Small intestine (tissue), 7 donors: Measurements from ENCODE around the gene CLTCL1. TPM values are rescaled to one million over a fixed set of nuclear protein-coding genes. Genes with fewer than 3 reads are reported as not detected.

Experiments
- DNase-seq, 2 donors: peaks; one replicate each; pipeline versions ENCODE4 v3.0.0 to v3.0.0-alpha.2; 2013
- FAIRE-seq: peaks from 2 replicates; lab custom pipeline; 2012; peaks lifted over from hg19 to GRCh38; lab: Jason Lieb, UNC
- H3K27ac ChIP-seq, 3 donors: one replicate each; pipeline ENCODE4 v1.5.1; 2013; ENCODE audit warnings: low read length in 2 of 3, mild to moderate bottlenecking in 2 of 3, control low read depth in 1 of 3, inconsistent platforms in 1 of 3, low read depth in 1 of 3, moderate library complexity in 1 of 3
- H3K27me3 ChIP-seq, 3 donors: one replicate each; pipeline ENCODE4 v1.6.1; 2013; ENCODE audit warnings: low read length in 3 of 3, inconsistent platforms in 1 of 3; ENCODE audit not compliant: control insufficient read depth in 3 of 3, insufficient read depth in 3 of 3
- H3K36me3 ChIP-seq, 3 donors: one replicate each; pipeline ENCODE4 v1.6.1; 2013; ENCODE audit warnings: low read length in 3 of 3, inconsistent platforms in 1 of 3, low read depth in 1 of 3, mild to moderate bottlenecking in 1 of 3, moderate library complexity in 1 of 3; ENCODE audit not compliant: control insufficient read depth in 3 of 3, insufficient read depth in 2 of 3
- H3K4me1 ChIP-seq, 3 donors: one replicate each; pipeline ENCODE4 v1.6.1; 2013; ENCODE audit warnings: low read length in 2 of 3, inconsistent platforms in 1 of 3, low read depth in 1 of 3, mild to moderate bottlenecking in 1 of 3, moderate library complexity in 1 of 3; ENCODE audit not compliant: control insufficient read depth in 3 of 3, insufficient read depth in 2 of 3
- H3K4me3 ChIP-seq, 3 donors: one replicate each; pipeline ENCODE4 v1.5.1; 2013; ENCODE audit warnings: low read length in 3 of 3, control low read depth in 1 of 3, inconsistent platforms in 1 of 3, low read depth in 1 of 3, mild to moderate bottlenecking in 1 of 3, moderate library complexity in 1 of 3
- H3K9me3 ChIP-seq, 2 donors: one replicate each; pipeline ENCODE4 v1.6.1; 2013; ENCODE audit warnings: low read depth in 1 of 2, low read length in 1 of 2; ENCODE audit not compliant: control insufficient read depth in 2 of 2, insufficient read depth in 1 of 2
- WGBS, 3 donors: extraction: QIAGEN DNeasy Blood & Tissue Kit; methylation state at CpG; one replicate each; pipeline ENCODE4 v1.1.7; 2013; 5-methylcytosine and 5-hydroxymethylcytosine counted together
- polyA plus RNA-seq, 4 donors: library from polyadenylated mRNA; stranded (reverse) in 3 of 4; unstranded in 1 of 4; fragments of 200-250 nt in 3 of 4; fragments of 120-200 nt in 1 of 4; gene quantifications; one replicate each; pipeline versions ENCODE4 v1.2.1 to v1.2.3, GENCODE V29; 2013
- donor health status: healthy with polysubstance abuse.
- donor health status: control.
- donor health status: control.
- donor health status: Bipolar disorder and iron deficiency.
- donor health status: healthy.

CLTCL1 gene
- polyA plus RNA-seq, 4 donors: 0.67 to 1.5 (median 0.95) TPM

DNA sequence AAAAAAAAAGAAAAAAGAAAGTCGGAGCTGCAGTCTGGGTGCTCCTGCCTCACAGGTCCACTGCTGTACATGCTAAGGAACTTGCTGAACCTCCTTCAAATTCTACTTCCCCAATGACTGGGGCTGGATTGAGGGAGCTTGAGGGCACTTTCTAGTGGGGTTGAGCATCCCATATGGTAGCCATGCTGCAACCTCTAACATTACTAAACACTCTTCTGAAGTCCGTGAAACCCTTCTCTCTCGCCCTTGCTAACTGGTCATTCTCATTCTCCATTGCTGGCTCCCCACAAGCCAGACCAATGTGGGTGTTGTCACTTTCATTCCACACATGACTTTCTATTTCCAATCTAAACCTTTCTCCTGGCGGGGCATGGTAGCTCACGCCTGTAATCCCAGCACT lies 148.3 kb downstream of the CLTCL1 start:
- WGBS, 3 donors: 86 to 90% (median 88%) methylated on average over 5 of the region's 5 CpGs
- H3K9me3 ChIP-seq: no peaks in the 10 kb centered on the region
- FAIRE-seq: no peak
- H3K36me3 ChIP-seq: peaks cover 3 to 41% (median 6%) of the 10 kb centered on the region in 3 donors
- H3K4me3 ChIP-seq: no peak overlapping the region
- no peak for DNase-seq
- H3K4me1 ChIP-seq: peaks cover 0 to 4% (median 0%) of the 10 kb centered on the region in 3 donors
- no peak overlapping the region for H3K27ac ChIP-seq
- peaks cover 5 to 23% (median 7%) of the 10 kb centered on the region in 3 donors for H3K27me3 ChIP-seq

DNA sequence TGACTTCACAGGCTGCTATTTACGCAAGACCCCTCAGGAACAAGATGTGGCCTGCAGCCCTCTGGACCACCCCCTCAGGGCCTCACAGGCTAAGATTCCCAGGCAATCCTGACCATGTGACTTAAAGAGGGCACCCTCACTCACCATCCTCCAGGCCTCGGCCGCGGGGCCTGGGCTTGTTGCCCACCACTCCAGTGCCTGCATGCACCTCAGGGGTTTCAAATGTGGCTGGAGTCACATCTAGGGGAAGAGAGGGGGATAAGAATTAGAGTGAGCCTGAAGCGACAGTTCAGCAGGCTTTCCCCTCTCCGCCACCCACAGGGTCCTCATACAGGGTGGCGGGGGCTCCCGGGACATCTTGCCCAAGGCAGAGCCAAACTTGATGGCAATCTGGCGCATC lies 149.1 kb downstream of the CLTCL1 start:
- WGBS, 3 donors: 94 to 97% (median 97%) methylated on average over 9 of the region's 9 CpGs
- Histone ChIP-seq H3K36me3 (peaks cover 3 to 49% (median 6%) of the 10 kb centered on the region in 3 donors), H3K27me3 (peaks cover 0 to 15% (median under 1%) of the 10 kb centered on the region in 3 donors), H3K9me3 (no peaks in the 10 kb centered on the region), H3K4me1 (peaks cover 0 to 4% (median 0%) of the 10 kb centered on the region in 3 donors), H3K27ac (no peak overlapping the region), H3K4me3 (no peak overlapping the region)
- no peak for DNase-seq
- no peak for FAIRE-seq

DNA sequence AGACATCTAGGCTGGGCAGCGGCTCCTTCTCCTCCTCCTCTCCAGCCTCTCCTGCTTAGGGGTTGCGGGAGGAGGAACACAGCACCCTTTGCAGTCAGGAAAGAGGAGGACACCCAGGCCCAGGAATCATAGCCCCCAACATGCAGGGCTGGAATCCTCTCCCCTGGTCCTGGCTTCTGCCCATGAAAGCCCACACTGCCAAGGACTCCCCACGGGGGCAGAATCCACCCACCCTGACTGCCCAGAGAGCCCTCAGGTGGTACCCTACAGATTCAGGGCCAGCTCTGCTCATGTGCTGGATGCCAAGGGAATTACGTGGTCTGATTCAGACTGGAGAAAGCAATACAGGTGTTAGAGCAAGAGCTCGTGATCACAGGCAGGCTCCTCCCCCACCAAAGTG lies 151.5 kb downstream of the CLTCL1 start:
- 85 to 91% (median 90%) methylated on average over 5 of the region's 5 CpGs for WGBS, 3 donors
- no peaks in the 10 kb centered on the region for H3K9me3 ChIP-seq
- FAIRE-seq (no peak), DNase-seq (no peak)
- H3K27ac ChIP-seq: no peak overlapping the region
- no peaks in the 10 kb centered on the region for H3K27me3 ChIP-seq
- H3K36me3 ChIP-seq: peaks cover 3 to 69% (median 15%) of the 10 kb centered on the region in 3 donors
- no peak overlapping the region for H3K4me3 ChIP-seq
- peaks cover 0 to 4% (median 0%) of the 10 kb centered on the region in 3 donors for H3K4me1 ChIP-seq

DNA sequence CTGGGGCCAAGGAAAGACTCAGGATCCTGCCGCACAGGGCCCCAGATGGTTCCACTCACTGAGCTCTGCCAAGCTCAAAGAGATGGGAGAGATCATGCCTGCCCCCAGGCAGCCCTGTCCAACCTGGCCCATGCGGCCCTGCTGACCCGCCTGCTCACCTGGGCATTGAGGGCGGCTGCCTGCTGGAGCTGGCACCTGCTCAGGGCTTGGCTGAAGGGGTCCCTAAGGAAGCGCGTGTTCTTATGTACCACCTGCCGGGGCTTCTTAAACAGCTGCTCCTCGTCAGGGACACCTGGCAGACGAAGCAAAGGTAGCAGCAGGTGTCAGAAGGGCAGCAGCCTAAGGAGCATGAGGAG lies 152.5 kb downstream of the CLTCL1 start:
- no peak for DNase-seq
- Histone ChIP-seq H3K36me3 (peaks cover 5 to 79% (median 20%) of the 10 kb centered on the region in 3 donors), H3K9me3 (no peaks in the 10 kb centered on the region), H3K4me3 (no peak overlapping the region), H3K27me3 (no peaks in the 10 kb centered on the region), H3K27ac (no peak overlapping the region), H3K4me1 (peaks cover 0 to 3% (median 0%) of the 10 kb centered on the region in 3 donors)
- FAIRE-seq: no peak
- WGBS, 3 donors: 94 to 97% (median 95%) methylated on average over 9 of the region's 9 CpGs

DNA sequence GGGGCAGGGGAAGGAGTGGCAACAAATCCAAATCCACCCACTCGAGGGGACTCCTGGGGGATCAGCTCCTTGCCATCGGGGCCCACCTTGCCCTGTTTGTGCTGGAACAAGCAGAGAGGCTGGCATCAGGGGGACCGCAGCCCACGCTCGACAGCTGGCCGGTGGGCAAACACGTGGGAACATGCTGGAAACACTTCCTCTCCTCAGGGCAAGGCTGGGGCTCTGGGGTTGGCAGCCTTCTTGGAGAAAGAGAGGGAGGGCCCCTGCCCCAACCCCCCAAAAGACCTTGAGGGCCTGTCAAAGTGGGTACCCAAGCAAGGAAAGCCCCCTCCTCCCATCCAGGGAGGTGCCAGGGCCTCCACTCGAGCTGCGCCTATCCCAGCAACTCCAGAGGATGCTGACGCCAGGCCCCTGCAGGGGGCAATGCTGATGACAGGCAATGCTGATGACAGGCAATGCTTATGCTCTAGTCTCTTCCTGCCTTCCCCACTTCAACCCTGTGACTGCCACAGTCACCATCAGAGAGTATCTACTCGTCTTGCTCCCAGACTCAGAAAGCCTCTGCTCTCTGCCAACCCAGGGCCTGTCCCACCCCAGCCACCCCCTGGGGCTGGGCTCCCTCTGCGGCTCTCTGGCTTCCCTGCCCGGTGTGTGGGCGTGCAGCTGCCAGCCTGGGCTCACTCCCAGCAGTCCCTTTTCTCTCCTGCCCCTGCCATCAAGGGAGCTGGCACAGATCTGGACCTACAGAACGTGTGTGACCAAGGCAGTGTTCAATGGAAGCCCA lies 153.1 kb downstream of the CLTCL1 start:
- FAIRE-seq: no peak
- no peak overlapping the region for H3K4me3 ChIP-seq
- no peak overlapping the region for H3K27ac ChIP-seq
- no peaks in the 10 kb centered on the region for H3K4me1 ChIP-seq
- H3K27me3 ChIP-seq: no peaks in the 10 kb centered on the region
- 93 to 94% (median 94%) methylated on average over 14 to 15 of the region's 15 CpGs for whole genome bisulfite sequencing, 3 donors
- DNase-seq: no peak
- peaks cover 9 to 85% (median 22%) of the 10 kb centered on the region in 3 donors for H3K36me3 ChIP-seq
- H3K9me3 ChIP-seq: no peaks in the 10 kb centered on the region

DNA sequence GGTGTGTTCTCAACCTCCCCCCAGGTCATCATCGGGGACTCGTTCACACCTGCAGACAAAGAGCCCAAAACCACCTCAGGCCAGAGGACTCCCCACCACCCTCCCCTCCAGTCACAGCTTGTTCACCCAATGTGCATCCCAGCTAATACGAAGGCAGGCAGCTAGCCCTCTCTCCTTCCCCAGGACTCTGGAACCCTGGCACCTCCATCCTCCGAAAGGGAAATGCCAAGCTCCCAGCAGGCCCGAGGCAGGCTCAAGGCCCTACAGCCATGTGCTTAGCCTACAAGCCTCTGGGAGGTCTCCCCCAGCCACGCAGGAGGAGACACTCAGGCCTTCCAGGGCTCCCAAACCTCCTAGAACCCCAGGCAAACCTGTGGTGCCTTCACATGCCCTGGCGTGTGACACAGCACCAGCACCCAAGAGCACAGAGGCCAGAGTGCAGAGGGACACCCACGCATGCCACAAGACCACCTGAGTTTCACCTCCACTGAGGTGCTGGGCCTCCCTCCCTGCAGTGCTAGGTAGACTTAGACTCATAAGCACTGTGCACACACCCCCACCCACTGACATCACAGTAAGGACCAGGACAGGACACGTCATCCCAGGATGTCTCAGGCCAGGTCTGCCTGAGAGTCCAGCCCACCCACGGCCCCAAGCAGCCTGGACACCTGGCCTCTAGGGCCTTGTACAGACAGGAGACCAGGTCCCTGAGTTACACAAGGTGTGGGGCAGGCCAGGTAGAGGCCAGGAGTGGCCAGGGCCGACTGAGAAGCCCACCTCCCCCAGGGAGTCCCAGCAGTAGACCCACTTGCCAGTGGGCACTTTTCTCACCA lies 153.9 kb downstream of the CLTCL1 start:
- 89 to 92% (median 91%) methylated on average over 11 of the region's 11 CpGs for WGBS, 3 donors
- DNase-seq: no peak
- no peaks in the 10 kb centered on the region for H3K27me3 ChIP-seq
- no peak overlapping the region for H3K4me3 ChIP-seq
- no peaks in the 10 kb centered on the region for H3K4me1 ChIP-seq
- H3K36me3 ChIP-seq: peaks cover 9 to 90% (median 22%) of the 10 kb centered on the region in 3 donors
- FAIRE-seq: no peak
- H3K27ac ChIP-seq: no peak overlapping the region
- H3K9me3 ChIP-seq: no peaks in the 10 kb centered on the region

DNA sequence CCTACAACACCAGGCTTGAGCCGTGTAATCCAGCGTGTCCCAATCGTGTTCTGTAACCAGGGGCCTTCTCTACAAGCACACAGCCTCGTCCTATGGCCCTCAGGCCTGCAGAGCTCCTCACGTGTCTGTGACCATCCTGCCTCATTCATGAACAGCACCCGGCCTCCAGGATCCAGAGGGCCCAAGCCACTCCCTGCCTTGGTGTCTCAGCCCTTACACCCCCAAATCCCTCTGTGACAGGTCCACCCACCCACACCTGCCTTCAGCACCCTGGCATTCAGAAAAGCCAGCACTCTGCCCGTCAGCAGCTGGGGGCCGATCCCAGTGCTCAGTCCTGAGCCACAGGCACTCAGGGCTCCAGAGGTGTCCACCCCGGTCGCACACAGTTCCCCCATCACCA lies 154.6 kb downstream of the CLTCL1 start:
- H3K27me3 ChIP-seq: no peaks in the 10 kb centered on the region
- peaks cover 9 to 91% (median 22%) of the 10 kb centered on the region in 3 donors for H3K36me3 ChIP-seq
- H3K27ac ChIP-seq: no peak overlapping the region
- H3K4me3 ChIP-seq: no peak overlapping the region
- no peaks in the 10 kb centered on the region for H3K9me3 ChIP-seq
- FAIRE-seq: no peak
- no peak for DNase-seq
- 93 to 96% (median 96%) methylated on average over 10 of the region's 10 CpGs for WGBS, 3 donors
- H3K4me1 ChIP-seq: no peaks in the 10 kb centered on the region

DNA sequence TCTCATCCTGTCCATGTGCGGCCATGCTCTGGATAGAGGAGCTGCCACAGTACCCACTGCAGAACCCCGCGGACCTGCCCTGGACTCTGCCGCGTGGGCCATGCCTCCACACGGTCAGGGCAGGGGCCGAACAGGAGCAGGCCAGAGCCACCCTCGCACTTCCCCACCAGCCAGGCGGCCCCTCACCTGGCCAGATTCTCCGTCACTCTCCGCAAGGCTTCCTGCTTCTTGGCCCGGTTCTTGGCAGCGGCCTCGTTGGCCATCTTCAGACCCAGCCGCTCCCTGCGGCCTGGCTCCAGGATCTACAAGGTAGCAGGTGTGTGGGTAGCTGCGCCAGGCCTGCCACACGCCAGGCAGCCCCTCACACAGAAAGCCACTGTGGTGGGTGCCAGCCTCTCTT lies 156.6 kb downstream of the CLTCL1 start:
- 90 to 93% (median 90%) methylated on average over 18 of the region's 18 CpGs for WGBS, 3 donors
- no peak for FAIRE-seq
- peaks cover 9 to 86% (median 16%) of the 10 kb centered on the region in 3 donors for H3K36me3 ChIP-seq

More for the DNA sequence above, 156.6 kb downstream of the CLTCL1 start:
- H3K27ac ChIP-seq: no peak overlapping the region
- no peaks in the 10 kb centered on the region for H3K27me3 ChIP-seq
- no peak for DNase-seq
- no peaks in the 10 kb centered on the region for H3K9me3 ChIP-seq
- no peaks in the 10 kb centered on the region for H3K4me1 ChIP-seq
- H3K4me3 ChIP-seq: no peak overlapping the region
